Ovary (tissue), 9 donors: ENCODE data around the gene GNRHR. TPM values are rescaled to one million over a fixed set of nuclear protein-coding genes. Genes with fewer than 3 reads are reported as not detected.
"Not testable (repeated sequence)": the region's sequence is repeated elsewhere in the genome, so short reads cannot be mapped to it uniquely, and the experiment has no call there.

Experiments
- DNase-seq, 5 donors: peaks; one replicate each; pipeline ENCODE4 v3.0.0-alpha.2; 2019 to 2020
- H3K27ac ChIP-seq, 2 donors: fragments of 200-600 bp; one replicate each; pipeline versions ENCODE4 v1.5.1 to v1.8.0; 2019 to 2022
- H3K27me3 ChIP-seq: fragments of 200-600 bp; one replicate; pipeline ENCODE4 v1.8.0; 2022
- H3K36me3 ChIP-seq: fragments of 200-600 bp; sonication (generic); one replicate; pipeline ENCODE4 v1.5.1; 2019
- H3K4me1 ChIP-seq: one replicate; pipeline ENCODE4 v1.8.1; 2013; ENCODE audit warnings: mild to moderate bottlenecking, moderate library complexity; ENCODE audit not compliant: insufficient read depth
- H3K4me3 ChIP-seq: fragments of 200-600 bp; sonication (generic); one replicate; pipeline ENCODE4 v1.5.1; 2017
- H3K9me3 ChIP-seq, 2 donors: fragments of 200-600 bp in 1 of 2; sonication (generic) in 1 of 2; one replicate each; pipeline versions ENCODE4 v1.5.1 to v1.8.1; 2013 to 2019; ENCODE audit warnings: mild to moderate bottlenecking in 1 of 2, moderate library complexity in 1 of 2
- CTCF ChIP-seq, 3 donors: fragments of 450-650 bp in 2 of 3; fragments of 200-600 bp in 1 of 3; IDR thresholded peaks; one replicate each; pipeline versions ENCODE4 v1.5.1 to v1.8.0; 2016 to 2022; ENCODE audit warnings: antibody characterized with exemption in 3 of 3, mild to moderate bottlenecking in 1 of 3
- EP300 ChIP-seq: sonication (generic); formaldehyde crosslinking; IDR thresholded peaks from one replicate; pipeline ENCODE4 v1.6.1; 2017; ENCODE audit warnings: antibody characterized with exemption
- POLR2A ChIP-seq: fragments of 450-650 bp; IDR thresholded peaks from one replicate; pipeline ENCODE4 v1.6.1; 2017; ENCODE audit warnings: antibody characterized with exemption, mild to moderate bottlenecking, moderate library complexity
- WGBS, 3 donors: extraction: QIAGEN DNeasy Blood & Tissue Kit in 1 of 3; methylation state at CpG; one replicate each; pipeline versions ENCODE4 v1.1.5 to v1.1.7; 2013 to 2017; 5-methylcytosine and 5-hydroxymethylcytosine counted together
- intact Hi-C, 4 donors: fragments of 100-400 bp; cut with DNase I; formaldehyde crosslinking; loops; one replicate each; pipeline versions ENCODE4 v1.11.0 to v1.15.1; 2022 to 2023
- polyA plus RNA-seq, 2 donors: library from polyadenylated mRNA; stranded (reverse); fragments of 200-250 nt in 1 of 2; fragments of 350-450 nt in 1 of 2; fragmentation: Illumina TruSeq in 1 of 2; extraction: RNeasy Lipid Tissue Mini Kit (QIAGEN cat#74804) in 1 of 2; gene quantifications; one replicate each; pipeline ENCODE4 v1.2.3, GENCODE V29; 2013 to 2014
- total RNA-seq, 7 donors: library from RNA; depleted of rRNA in 2 of 7; stranded (reverse); fragments of >200 nt in 2 of 7; fragmentation: NEBNext Ultra II Directional in 3 of 7; extraction: Animal tissue kit (Norgen Biotek cat#: 25700) in 3 of 7; gene quantifications; one replicate each; pipeline versions ENCODE4 v1.1.0 to v1.2.4, GENCODE V29; 2016 to 2023
- donor health status: DM: no; HTN: no; CAD: no; lungs with moderate emphysema.
- donor health status: DM: no; HTN: no; CAD: no.
- donor health status: Bipolar disorder and iron deficiency.
- donor health status: DM: yes; HTN: yes; CAD: no.
- donor health status: DM: no; HTN: no; CAD: no.
- donor health status: DM: yes; HTN: yes; CAD: no.

Gene GNRHR
- total and polyA plus RNA-seq, 9 donors = 0.10 to 0.15 (median 0.11) TPM; not detected in 6

- TF ChIP-seq CTCF (IDR thresholded peaks at IDR 0.05) = no peak
- no peak for TF ChIP-seq POLR2A
- TF ChIP-seq EP300 = no peak
- no peaks in the 10 kb centered on the region for H3K36me3 ChIP-seq
- H3K4me1 ChIP-seq = no peaks in the 10 kb centered on the region
- WGBS, 3 donors = 92 to 95% (median 94%) methylated on average over 2 of the region's 2 CpGs
- intact Hi-C loops = no loop called here
- no peak for DNase-seq
- H3K27me3 ChIP-seq = no peaks in the 10 kb centered on the region
- no peak overlapping the region for H3K4me3 ChIP-seq
- H3K9me3 ChIP-seq = no peaks in the 10 kb centered on the region
- no peak overlapping the region for H3K27ac ChIP-seq
Measured at GRCh38 chr4:67765401-67765800, 11.2 kb upstream of the GNRHR start.

GRCh38 chr4:67764183-67764582 lies 10.0 kb upstream of the GNRHR start:
- H3K4me3 ChIP-seq = no peak overlapping the region
- intact Hi-C loops = no loop called here
- H3K9me3 ChIP-seq = no peaks in the 10 kb centered on the region
- H3K4me1 ChIP-seq = no peaks in the 10 kb centered on the region
- no peaks in the 10 kb centered on the region for H3K36me3 ChIP-seq
- no peak overlapping the region for H3K27ac ChIP-seq
- H3K27me3 ChIP-seq = no peaks in the 10 kb centered on the region
- no peak for DNase-seq
- no peak for TF ChIP-seq POLR2A

GRCh38 chr4:67762086-67762485 lies 7.9 kb upstream of the GNRHR start:
- no peak overlapping the region for H3K27ac ChIP-seq
- no peak overlapping the region for H3K4me3 ChIP-seq
- no peak for DNase-seq
- no peak for TF ChIP-seq POLR2A
- no peak for TF ChIP-seq CTCF (IDR thresholded peaks at IDR 0.05)
- no peak for TF ChIP-seq EP300
- H3K4me1 ChIP-seq = no peaks in the 10 kb centered on the region
- intact Hi-C loops = no loop called here
- 18 to 24% (median 24%) methylated on average over 3 of the region's 3 CpGs for WGBS, 3 donors
- H3K36me3 ChIP-seq = no peaks in the 10 kb centered on the region
- H3K9me3 ChIP-seq = no peaks in the 10 kb centered on the region
- no peaks in the 10 kb centered on the region for H3K27me3 ChIP-seq

- 64 to 73% (median 68%) methylated on average over 6 of the region's 6 CpGs for WGBS, 3 donors
- H3K4me3 ChIP-seq, H3K9me3 ChIP-seq, H3K4me1 ChIP-seq, DNase-seq, H3K36me3 ChIP-seq, intact Hi-C loops, H3K27ac ChIP-seq, H3K27me3 ChIP-seq: not testable (repeated sequence)
Measured at GRCh38 chr4:67756991-67757390, 2.8 kb upstream of the GNRHR start.

GRCh38 chr4:67755974-67756373 lies 1.8 kb upstream of the GNRHR start:
- TF ChIP-seq EP300 (no peak), POLR2A (no peak), CTCF (IDR thresholded peaks at IDR 0.05) (no peak)
- Histone ChIP-seq H3K4me1 (peaks cover 1% of the 10 kb centered on the region), H3K4me3 (no peak overlapping the region), H3K27ac (no peak overlapping the region), H3K27me3 (no peaks in the 10 kb centered on the region), H3K36me3 (no peaks in the 10 kb centered on the region), H3K9me3 (no peaks in the 10 kb centered on the region)
- intact Hi-C loops = no loop called here
- 90 to 97% (median 93%) methylated on average over 1 of the region's 1 CpG for WGBS, 3 donors
- no peak for DNase-seq

- intact Hi-C loops = no loop called here
- Histone ChIP-seq H3K4me1 (peaks cover 1% of the 10 kb centered on the region), H3K4me3 (no peak overlapping the region), H3K36me3 (no peaks in the 10 kb centered on the region), H3K9me3 (no peaks in the 10 kb centered on the region), H3K27ac (no peak overlapping the region), H3K27me3 (no peaks in the 10 kb centered on the region)
- WGBS, 3 donors = 16 to 31% (median 18%) methylated on average over 1 of the region's 1 CpG
- TF ChIP-seq POLR2A (no peak), CTCF (IDR thresholded peaks at IDR 0.05) (no peak), EP300 (no peak)
- no peak for DNase-seq
Measured at GRCh38 chr4:67751260-67751659, 2.9 kb downstream of the GNRHR start.
